Limb (tissue), 2 donors: Measurements from ENCODE around the gene ACOT2.
"Not testable (repeated sequence)": the region's sequence is repeated elsewhere in the genome, so short reads cannot be mapped to it uniquely, and the experiment has no call there.

Experiments used
- DNase-seq, 2 donors: peaks; one replicate each; pipeline ENCODE4 v3.0.0-alpha.2; 2016; ENCODE audit errors: extremely low spot score in 2 of 2

ACOT2 gene

DNA sequence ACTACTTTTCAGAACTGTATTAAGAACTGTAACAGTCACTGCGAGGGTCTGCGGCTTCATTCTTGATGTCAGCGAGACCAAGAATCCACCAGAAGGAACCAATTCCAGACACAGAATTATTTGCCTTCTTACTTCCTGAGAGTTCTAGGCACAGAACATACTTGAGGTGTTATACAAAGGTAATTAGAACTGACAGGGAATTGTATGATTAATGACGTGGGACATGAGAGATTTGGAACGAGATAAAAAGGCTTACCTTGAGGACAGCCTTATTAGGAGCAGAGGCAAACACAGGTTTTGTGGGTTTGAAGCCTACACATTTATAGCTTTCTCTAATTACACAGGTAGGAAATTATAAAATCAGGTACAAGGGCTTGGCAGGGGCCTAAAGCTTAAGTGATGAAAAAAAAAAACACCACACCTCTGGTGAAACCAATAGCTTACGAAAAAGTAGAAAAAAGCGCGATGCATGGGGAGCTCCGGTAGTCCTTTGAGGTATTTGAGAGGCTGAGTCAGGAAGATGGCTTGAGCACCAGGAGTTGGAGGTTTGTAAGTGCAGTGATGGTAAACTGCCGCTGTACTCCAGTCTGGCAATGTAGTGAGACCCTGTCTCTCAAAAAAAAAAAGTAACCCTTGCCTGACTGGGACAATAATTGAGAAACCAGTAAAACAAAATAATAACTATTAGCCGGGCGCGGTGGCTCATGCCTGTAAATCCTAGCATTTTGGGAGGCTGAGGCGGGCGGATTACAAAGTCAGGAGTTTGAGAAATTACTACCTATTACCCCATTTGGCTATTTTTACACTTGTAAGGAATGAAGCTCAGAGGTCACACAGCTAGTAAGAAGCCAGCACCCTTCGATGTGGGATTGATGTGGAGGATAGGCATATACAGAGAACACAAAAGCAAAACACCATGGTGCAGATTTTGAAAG lies 795 bp upstream of the ACOT2 start:
- no peak for DNase-seq

DNA sequence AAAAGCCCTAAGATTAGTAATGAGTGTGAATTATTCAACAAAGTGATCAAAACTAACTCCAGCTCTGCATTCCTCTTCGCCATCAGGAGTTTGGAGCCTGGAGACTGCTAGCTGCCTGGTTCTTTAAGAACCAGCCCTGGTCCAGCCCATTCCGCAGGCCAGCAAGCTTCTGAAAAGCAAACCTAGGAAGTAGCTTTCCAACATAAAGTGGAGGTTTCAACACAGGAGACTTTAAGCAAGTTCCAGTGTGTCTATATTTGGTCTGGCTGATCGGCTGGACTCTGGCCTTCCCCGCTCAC lies 178 bp upstream of the ACOT2 start:
- not testable (repeated sequence) for DNase-seq

DNA sequence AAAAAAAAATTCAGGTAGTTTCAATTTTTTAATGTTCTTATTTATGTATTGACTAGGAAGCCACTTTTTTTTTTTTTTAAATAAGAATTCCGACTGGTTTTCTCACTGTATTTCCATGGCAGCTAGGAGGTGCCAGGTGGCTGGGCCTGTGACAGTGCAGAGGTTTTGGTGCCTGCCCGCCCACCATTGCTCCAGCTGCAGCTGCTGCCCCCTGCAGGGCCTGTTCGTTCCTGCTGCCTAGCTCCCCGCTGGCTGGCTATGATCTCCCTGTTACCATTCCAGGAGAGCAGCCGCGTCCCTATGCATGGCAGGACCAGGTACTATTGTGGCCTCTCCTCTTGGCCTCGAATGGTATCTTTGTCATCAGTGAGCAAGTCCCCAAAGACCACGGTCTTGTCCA lies 1.9 kb downstream of the ACOT2 start:
- DNase-seq: peak in 1 of 2 donors; percentile 60

DNA sequence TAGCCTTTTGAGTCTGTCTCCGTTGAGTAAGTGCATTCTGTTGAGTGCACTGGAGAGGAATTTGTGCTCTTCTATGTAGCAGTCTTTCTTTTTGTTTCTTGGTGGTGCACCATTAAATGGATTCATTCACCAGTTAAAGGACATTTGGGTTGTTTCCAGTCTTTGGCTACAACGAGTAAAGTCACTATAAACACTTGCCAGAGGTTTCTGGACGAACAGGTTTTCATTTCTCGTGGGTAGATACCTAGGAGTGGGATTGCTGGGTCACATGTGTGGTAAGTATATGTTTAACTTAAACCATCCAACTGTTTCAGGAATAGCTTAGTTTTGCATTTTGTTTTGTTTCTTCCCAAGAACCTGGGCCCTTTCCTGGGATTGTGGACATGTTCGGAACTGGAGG lies 4.0 kb downstream of the ACOT2 start:
- DNase-seq: not testable (repeated sequence)

DNA sequence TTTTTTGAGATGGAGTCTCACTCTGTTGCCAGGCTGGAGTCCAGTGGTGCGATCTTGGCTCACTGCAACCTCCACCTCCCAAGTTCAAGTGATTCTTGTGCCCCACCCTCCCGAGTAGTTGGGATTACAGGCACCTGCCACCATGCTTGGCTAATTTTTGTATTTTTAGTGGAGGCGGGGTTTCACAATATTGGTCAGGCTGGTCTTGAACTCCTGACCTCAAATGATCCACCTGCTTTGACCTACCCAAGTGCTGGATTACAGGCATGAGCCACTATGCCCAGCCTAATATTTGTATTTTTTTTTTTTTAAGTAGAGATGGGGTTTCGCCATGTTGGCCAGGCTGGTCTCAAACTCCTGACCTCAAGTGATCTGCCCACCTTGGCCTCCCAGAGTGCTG lies 4.7 kb downstream of the ACOT2 start:
- not testable (repeated sequence) for DNase-seq

DNA sequence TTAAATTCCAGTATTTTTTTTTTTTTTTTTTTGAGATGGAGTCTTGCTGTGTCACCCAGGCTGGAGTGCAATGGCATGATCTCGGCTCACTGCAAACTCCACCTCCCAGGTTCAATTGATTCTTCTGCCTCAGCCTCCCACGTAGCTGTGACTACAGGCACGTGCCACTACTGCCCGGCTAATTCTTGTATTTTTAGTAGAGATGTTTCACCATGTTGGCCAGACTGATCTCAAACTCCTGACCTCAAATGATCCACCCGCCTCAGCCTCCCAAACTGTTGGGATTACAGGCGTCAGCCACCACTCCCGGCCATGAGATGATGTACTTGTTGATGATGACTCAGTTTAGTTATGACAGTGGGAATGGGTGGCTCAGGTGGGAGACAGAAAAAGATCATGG lies 5.2 kb downstream of the ACOT2 start:
- not testable (repeated sequence) for DNase-seq

DNA sequence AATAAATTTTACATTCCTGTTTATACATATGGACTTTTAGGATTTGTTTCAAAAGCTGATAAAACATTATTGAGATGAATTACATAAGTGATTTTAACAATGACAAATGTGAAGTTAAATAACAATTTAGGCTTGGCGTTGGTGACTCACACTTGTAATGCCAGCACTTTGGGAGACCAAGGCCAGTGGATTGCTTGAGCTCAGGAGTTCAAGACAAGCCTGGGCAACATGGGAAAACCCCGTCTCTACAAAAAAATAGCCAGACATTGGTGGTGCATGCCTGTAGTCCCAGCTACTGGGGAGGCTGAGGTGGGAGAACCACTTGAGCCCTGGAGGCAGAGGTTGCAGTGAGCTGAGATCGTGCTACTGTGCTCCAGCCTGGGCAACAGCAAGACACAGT lies 7.4 kb downstream of the ACOT2 start:
- no peak for DNase-seq

DNA sequence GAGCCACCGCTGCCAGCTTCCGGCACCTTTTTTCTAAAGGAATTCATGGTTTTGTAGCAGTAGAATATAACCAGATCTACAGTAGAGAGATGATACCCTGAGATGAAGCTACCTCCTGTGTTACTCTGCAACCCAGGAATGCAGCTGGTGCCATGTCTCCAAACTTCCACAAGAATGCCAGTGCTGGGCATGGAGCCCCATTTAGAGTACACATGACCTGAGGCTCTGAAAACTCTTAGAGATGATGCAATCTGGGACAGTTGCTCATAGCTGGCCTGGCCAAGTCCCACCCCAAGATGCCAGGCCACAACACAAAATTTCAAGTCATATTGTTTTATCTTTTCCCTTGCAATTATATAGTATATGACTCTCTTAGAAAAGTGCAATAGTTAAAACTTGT lies 8.2 kb downstream of the ACOT2 start:
- DNase-seq: not testable (repeated sequence)

DNA sequence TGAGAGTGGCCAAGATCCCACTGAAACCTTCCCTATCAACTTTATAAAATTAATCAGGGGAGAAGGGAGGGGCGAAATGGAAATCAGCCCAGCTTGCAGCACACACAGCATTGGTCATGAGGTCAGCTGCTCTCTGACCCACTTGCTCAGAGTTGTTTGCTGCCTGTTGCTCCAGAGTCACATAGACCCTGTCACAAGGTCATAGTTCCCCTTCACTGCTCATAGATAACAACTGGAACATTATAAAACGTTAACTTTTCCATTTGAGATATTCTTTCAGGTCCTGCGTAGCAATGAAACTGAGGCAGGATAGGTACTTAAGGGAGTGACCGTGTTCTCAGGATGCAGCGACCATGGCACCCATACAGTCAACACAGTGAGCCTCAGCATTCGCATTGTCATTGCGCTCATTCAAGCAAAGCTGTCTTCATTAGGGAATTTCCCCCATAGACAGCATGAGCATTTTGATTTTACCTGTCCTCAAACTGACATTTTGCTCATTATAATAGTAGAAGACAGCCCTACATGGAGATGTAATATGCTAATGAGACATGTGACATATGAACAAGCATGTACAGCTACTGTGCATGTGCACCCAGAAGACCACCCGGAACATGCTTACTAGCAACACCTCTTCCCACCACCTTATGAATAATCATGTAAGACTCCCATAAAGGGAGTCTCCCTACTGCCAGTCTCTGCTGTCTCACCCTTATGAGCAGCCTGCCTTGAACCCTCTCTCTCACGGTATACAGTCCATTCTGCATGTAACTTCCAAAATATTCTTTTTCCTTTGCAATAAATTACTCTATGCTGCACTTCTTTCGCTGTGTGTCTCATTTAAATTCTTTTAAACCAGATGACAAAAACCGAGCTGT lies 13.3 kb downstream of the ACOT2 start:
- not testable (repeated sequence) for DNase-seq

DNA sequence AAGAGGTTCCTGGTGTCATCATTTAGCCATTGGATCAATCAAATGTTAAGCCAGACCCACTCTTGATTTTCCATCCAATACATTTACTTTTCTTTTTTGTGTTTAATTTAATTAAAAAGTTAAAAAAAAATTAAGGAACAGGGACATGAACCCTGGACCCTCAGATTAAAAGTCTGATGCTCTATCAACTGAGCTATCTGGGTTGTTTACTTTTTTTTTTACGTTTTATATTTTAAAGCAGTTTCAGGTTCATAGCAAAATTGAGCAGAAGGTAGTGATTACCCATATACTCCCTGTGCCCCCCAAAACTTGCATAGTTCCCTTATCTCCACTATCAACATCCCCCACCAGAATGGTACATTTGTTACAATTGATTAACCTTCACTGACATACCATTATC lies 19.7 kb downstream of the ACOT2 start:
- DNase-seq: no peak

DNA sequence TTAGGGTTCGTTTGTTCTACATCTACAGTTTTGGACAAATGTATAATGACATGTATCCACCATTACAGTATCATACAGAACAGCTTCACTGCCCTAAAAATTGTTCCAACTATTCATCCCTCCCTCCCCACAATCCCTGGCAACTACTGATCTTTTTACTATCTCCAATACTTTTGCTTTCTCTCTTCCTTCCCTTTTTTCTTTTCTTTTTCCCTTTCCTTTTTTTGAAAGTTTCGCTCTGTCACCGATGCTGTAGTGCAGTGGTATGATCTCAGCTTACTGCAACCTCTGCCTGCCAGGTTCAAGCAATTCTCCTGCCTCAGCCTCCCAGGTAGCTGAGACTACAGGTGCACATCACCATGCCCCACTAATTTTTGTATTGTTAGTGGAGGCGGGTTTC lies 20.1 kb downstream of the ACOT2 start:
- no peak for DNase-seq

DNA sequence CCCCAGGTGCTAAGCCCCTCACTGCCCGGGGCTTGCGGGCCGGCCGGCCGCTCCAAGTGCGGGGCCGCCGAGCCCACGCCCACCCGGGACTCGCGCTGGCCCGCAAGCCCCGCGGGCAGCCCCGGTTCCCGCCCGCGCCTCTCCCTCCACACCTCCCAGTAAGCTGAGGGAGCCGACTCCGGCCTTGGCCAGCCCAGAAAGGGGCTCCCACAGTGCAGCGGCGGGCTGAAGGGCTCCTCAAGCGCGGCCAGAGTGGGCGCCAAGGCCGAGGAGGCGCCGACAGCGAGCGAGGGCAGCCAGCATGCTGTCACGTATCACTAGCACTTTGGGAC lies 21.6 kb downstream of the ACOT2 start:
- not testable (repeated sequence) for DNase-seq

DNA sequence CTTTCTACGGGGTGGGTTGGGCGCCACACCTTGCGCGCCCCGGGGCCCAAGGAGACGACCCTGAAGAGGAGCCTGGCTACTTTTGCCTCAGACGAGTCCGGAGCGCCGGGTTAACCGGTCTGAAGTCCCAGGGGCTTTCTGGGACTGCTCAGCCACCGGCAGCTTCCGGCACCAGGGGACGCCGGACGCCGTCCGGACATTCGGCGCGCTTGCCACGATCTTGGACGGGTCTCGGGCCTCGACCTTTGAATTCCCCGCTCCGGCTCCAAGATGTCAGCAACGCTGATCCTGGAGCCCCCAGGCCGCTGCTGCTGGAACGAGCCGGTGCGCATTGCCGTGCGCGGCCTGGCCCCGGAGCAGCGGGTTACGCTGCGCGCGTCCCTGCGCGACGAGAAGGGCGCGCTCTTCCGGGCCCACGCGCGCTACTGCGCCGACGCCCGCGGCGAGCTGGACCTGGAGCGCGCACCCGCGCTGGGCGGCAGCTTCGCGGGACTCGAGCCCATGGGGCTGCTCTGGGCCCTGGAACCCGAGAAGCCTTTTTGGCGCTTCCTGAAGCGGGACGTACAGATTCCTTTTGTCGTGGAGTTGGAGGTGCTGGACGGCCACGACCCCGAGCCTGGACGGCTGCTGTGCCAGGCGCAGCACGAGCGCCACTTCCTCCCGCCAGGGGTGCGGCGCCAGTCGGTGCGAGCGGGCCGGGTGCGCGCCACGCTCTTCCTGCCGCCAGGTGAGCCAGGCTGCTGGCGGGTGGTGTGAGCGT lies 22.9 kb downstream of the ACOT2 start, which contains the start of gene ACOT4:
Gene ACOT4 (plus strand): TSS at position 184 of the 760 bp plus-strand sequence. CDS start 87 bp downstream, at position 271.
- peak in 1 of 2 donors; percentile 62 for DNase-seq

DNA sequence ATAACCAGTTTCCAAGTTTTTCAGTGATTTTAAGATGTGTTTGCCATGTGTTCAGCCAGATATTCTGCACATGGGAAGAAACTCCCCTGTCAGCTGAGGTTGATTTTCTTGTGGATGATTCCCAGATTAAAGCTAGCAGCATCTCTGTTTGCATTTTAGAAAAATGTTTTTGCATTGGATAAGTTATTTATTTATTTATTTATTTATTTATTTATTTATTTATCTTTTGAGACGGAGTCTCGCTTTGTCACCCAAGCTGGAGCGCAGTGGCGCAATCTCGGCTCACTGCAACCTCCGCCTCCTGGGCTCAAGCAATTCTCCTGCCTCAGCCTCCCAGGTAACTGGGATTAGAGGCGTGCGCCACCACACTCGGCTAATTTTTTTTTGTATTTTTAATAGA lies 25.5 kb downstream of the ACOT2 start:
- DNase-seq: no peak

DNA sequence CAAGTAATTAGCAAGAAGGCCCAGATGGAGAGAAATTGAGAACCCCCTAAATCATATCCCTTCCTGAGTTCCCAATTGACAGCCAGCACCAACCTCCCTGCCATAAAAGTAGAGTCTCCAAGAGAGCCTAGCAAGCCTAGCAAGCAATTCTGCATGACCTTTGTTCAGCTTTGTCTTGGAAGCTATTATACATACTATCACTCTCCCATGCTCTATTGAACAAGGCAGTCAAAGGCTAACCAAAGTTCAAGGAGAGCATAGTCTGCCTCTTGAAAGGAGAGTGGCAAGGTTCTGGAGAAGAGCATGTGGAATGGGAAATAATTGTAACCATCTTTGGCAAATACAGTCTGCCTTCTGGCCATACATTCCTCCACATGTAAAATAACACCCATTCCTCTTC lies 30.5 kb downstream of the ACOT2 start:
- no peak for DNase-seq

DNA sequence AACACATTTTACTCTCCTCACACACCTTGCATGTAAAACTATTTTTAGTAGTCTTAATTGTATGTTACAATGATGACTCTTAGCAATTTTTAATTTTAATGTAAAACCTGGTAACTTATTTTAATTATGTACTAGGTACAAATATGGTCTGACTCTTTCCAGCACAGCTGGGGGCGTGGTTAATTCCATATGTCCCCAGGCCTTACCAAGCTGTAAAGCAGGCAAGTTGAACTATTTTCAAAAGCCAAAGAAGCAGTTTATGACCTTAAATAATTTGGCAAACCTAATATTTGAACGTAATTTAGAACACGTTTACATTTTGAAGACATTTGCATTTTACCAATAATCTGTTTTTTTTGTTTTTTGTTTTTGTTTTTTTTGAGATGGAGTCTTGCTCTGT lies 34.0 kb downstream of the ACOT2 start:
- DNase-seq: no peak

DNA sequence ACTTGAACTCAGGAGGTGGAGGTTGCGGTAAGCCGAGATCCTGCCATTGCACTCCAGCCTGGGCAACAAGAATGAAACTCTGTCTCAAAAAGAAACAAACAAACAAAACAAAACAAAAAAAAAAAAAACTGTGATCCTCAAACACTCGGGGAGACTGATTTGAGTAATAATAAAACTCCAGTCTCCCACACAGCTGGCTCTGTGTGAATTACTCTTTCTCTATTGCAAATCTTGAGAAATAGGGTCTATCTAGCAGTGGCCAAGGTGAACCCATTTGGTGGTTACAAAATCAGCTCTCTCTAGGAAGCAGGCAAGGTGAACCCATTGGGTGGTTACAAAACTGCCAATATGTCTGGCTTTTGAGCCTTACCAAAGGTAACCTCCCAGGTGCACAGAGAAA lies 37.3 kb downstream of the ACOT2 start:
- DNase-seq: no peak

DNA sequence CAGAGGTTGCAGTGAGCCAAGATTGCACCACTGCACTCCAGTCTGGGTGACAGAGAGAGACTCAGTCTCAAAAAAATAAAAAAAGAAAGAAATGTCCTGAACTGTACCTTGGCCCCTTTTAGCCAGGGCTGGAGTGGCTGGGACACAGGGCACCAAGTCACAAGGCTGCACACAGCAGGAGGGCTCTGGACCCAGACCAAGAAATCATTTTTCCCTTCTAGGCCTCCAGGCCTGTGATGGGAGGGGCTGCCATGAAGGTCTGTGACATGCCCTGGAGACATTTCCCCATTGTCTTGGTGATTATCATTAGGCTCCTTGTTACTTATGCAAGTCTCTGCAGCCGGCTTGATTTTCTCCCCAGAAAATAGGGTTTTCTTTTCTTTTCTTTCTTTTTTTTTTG lies 38.2 kb downstream of the ACOT2 start:
- DNase-seq: no peak

DNA sequence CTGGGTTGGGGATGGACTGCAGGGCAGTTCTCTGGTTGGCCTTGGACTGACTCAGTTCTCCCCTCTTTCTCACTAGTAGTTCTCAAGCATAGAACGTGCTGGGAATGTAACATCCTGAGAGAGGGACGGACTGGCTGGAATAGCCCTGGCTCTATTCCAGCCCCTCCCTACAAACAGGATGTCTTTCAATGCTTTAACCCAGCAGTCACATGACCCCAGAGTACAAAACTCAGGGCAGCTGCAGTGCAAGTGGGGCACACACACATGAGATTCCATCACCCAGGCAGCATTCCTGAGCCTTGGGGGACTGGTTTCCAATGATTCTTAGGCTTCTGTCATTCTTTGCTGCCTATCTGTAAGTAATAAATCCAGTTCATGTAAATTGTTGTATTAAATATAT lies 41.7 kb downstream of the ACOT2 start:
- no peak for DNase-seq

DNA sequence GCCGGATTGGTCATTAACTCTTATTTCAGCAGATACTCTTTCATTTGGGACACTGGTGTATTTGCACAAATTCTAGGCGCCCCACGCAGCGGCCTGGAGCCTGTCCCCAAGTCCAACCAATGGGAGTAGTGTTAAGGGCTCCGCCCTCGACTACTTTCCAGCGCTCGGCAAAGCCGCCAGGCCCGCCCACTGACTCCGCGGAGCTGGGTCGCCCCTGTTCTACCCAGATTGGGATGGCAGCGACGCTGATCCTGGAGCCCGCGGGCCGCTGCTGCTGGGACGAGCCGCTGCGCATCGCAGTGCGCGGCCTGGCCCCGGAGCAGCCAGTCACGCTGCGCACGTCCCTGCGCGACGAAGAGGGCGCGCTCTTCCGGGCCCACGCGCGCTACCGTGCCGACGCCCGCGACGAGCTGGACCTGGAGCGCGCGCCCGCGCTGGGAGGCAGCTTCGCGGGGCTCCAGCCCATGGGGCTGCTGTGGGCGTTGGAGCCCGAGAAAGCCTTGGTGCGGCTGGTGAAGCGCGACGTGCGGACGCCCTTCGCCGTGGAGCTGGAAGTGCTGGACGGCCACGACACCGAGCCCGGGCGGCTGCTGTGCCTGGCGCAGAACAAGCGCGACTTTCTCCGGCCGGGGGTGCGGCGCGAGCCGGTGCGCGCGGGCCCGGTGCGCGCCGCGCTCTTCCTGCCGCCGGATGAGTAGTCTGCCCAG lies 43.5 kb downstream of the ACOT2 start, which contains the start of gene ACOT6:
Gene ACOT6 (plus strand): TSS at position 179 of the 707 bp plus-strand sequence. CDS start 55 bp downstream, at position 234.
- DNase-seq: peak; percentile 61 to 82

DNA sequence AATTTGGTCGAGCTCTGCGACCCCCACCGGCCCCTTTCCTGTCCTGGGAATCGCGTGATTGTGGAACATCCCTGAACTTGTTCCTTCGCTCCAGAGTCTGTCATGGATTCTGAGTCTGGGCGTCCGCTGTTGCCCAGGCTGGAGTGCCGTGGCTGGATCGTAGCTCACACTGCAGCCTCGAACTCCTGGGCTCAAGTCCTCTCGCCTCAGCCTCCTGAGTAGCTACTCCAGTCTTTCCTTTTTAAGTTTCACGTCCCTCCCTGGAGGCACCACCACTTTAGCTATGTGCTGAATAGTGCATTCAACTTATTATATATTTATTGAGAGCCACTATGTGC lies 44.0 kb downstream of the ACOT2 start:
- DNase-seq: no peak
